LNCAP (cell line): ENCODE measurements around the gene IGFBP5.

Experiments used
- CTCF ChIP-seq: fragments of 450-650 bp; IDR thresholded peaks from 2 replicates; pipeline ENCODE4 v1.5.1; 2017; ENCODE audit warnings: mild to moderate bottlenecking

IGFBP5 gene

GRCh38 chr2:216687111-216687510, 8.2 kb downstream of the IGFBP5 start:
- TF ChIP-seq CTCF: no peak

GRCh38 chr2:216685327-216685875, 9.9 kb downstream of the IGFBP5 start:
- TF ChIP-seq CTCF: no peak

GRCh38 chr2:216683846-216684245, 11.5 kb downstream of the IGFBP5 start:
- TF ChIP-seq CTCF: no peak

GRCh38 chr2:216681683-216682082, 13.7 kb downstream of the IGFBP5 start:
- no peak for TF ChIP-seq CTCF

- TF ChIP-seq CTCF: no peak
Observed at GRCh38 chr2:216680951-216681629, 14.3 kb downstream of the IGFBP5 start.

- TF ChIP-seq CTCF: no peak
Observed at GRCh38 chr2:216679658-216680024, 15.7 kb downstream of the IGFBP5 start.

GRCh38 chr2:216678813-216679657, 16.3 kb downstream of the IGFBP5 start:
- TF ChIP-seq CTCF: no peak
